GM12878 (cell line): ENCODE data around the gene FCRLA.

Experiments
- CREB1 ChIP-seq: IDR thresholded peaks from 2 replicates; pipeline ENCODE4 v1.6.1; 2012; ENCODE audit warnings: low read depth, mild to moderate bottlenecking, inconsistent platforms
- CTCF ChIP-seq, 3 experiments: IDR thresholded peaks in 2 of 3; conservative IDR thresholded peaks in 1 of 3; 2 replicates each; pipeline ENCODE4 v1.5.1; 2011; ENCODE audit warnings: low read depth in 3 of 3, low read length in 3 of 3, mild to moderate bottlenecking in 3 of 3, control low read depth in 2 of 3, moderate library complexity in 2 of 3, inconsistent platforms in 1 of 3, mixed read lengths in 1 of 3; ENCODE audit not compliant: control insufficient read depth in 2 of 3, insufficient read depth in 1 of 3; ENCODE audit errors: extremely low read depth in 1 of 3
- FOXK2 ChIP-seq: fragments of 450-650 bp; IDR thresholded peaks from 2 replicates; pipeline ENCODE4 v1.6.1; 2017; ENCODE audit warnings: mild to moderate bottlenecking, moderate library complexity
- POLR2AphosphoS5 ChIP-seq: IDR thresholded peaks from 2 replicates; pipeline ENCODE4 v1.6.1; 2011; ENCODE audit warnings: mild to moderate bottlenecking, low read length, inconsistent platforms
- PRDM15 ChIP-seq: fragments of 450-650 bp; formaldehyde crosslinking; IDR thresholded peaks from 2 replicates; pipeline ENCODE4 v1.4.0; 2020; ENCODE audit warnings: mild to moderate bottlenecking, moderate library complexity
- YY1 ChIP-seq: IDR thresholded peaks from 2 replicates; pipeline ENCODE4 v1.6.1; 2011; ENCODE audit warnings: low read depth, mild to moderate bottlenecking, low read length
- ZZZ3 ChIP-seq: IDR thresholded peaks from 2 replicates; pipeline ENCODE4 v1.6.1; 2011; ENCODE audit warnings: low read depth; ENCODE audit not compliant: control insufficient read depth, insufficient read length

GRCh38 chr1:161702250-161702649, 4.8 kb upstream of the FCRLA start:
- TF ChIP-seq CREB1 (no peak), PRDM15 (no peak), ZZZ3 (no peak), CTCF (IDR thresholded peaks at IDR 0.05 in 2 of 3, conservative IDR thresholded peaks at IDR 0.05 in 1 of 3; ENCODE audit: control insufficient read depth in 2 of 3, extremely low read depth in 1 of 3, insufficient read depth in 1 of 3, low read depth in 3 of 3, low read length in 3 of 3) (no peak), YY1 (no peak), POLR2AphosphoS5 (no peak), FOXK2 (no peak)
